NCI-H226 (cell line): Measurements from ENCODE around the gene NPIPB12.
"Not testable (repeated sequence)": the region's sequence is repeated elsewhere in the genome, so short reads cannot be mapped to it uniquely, and the experiment has no call there.

Experiments
- DNase-seq: peaks from one replicate; pipeline ENCODE4 v3.0.0-alpha.2; 2015

NPIPB12 gene

GRCh38 chr16:29506308-29506707 lies at the start of gene NPIPB12:
Gene NPIPB12, minus strand, starts transcription at chr16:29506408.
- DNase-seq = not testable (repeated sequence)

- DNase-seq = not testable (repeated sequence)
These were observed 15.3 kb upstream of the NPIPB12 start for GRCh38 chr16:29521520-29521919.

DNA sequence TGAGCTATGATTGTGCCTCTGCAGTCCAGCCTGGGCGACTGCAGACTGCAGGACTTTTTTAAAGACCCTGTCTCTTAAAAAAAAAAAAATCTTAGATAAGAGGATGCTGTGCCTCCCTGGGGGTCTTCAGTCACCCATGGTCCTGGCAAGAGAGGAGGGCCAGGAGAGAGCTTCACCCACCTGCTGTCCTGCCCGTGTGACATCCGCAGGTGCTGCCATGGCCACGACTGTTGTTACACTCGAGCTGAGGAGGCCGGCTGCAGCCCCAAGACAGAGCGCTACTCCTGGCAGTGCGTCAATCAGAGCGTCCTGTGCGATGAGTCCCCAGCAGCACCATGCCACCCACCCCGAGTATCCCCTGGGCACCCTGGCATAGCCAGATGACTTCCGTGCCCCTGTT lies 23.9 kb downstream of the NPIPB12 start:
- DNase-seq = not testable (repeated sequence)

DNA sequence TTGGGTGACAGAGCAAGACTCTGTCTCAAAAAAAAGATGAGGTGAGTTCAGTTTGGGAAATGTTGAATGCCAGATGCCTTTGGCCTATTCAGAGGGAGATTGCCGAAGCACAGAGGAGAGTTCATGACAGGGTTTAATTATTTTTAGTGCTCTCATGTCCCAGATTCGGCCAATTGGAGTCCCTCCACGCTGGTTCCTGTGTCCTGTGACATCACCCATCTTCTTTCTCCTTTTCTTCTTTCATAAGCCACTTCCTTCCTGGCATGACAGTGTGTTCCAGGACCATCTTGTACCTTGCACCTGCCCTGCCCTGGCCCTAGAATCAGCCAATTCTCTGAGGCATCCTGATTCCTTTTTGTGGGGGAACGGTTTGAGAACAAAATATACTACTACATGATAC lies 34.1 kb downstream of the NPIPB12 start:
- not testable (repeated sequence) for DNase-seq

GRCh38 chr16:29469660-29470059 lies 36.5 kb downstream of the NPIPB12 start:
- not testable (repeated sequence) for DNase-seq

GRCh38 chr16:29467654-29468366 lies 38.4 kb downstream of the NPIPB12 start:
- DNase-seq = not testable (repeated sequence)

GRCh38 chr16:29466904-29467303 lies 39.3 kb downstream of the NPIPB12 start:
- not testable (repeated sequence) for DNase-seq

DNA sequence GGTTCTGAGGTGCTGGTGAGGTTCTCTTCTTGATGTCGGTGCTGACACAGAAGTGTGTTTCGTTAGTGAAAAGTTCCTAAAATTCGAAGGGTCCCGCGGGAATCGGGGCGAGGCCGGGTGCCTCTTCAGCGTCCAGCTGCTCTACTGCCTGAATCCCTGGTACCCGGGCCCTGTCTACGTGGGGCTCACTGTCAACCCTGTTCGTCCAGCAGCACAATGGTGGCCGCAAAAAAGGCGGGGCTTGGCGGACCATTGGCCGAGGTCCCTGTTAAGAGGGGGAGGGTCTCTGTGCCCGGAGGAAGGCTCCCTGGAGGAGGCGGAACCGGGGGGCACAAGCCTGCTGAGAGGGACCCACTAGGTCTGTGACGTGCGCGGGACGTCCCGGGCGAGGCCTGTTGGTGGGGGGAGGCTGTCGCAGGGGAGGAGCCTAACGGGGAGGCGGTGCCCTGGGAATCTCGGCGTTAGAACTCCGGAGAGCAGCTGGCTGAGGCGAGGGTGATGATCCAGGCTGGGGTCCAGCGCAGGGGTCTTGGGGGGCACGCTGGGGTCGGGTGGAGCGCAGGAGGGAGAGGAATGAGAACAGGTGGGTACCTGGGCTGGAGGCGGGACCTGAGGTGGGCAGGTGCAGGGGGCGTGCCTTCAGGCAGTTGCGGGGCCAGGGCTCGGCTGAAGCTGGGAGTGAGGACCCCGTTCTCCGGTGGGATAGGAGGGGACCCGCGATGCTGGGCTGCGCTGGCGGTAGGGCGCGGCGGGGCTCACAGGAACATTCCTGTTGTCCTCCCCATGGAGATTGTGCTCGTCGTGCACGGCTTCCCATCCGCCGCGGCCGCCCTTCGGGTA lies 40.0 kb downstream of the NPIPB12 start:
- DNase-seq = not testable (repeated sequence)

- not testable (repeated sequence) for DNase-seq
These were observed 45.6 kb downstream of the NPIPB12 start for GRCh38 chr16:29460647-29461030.

DNA sequence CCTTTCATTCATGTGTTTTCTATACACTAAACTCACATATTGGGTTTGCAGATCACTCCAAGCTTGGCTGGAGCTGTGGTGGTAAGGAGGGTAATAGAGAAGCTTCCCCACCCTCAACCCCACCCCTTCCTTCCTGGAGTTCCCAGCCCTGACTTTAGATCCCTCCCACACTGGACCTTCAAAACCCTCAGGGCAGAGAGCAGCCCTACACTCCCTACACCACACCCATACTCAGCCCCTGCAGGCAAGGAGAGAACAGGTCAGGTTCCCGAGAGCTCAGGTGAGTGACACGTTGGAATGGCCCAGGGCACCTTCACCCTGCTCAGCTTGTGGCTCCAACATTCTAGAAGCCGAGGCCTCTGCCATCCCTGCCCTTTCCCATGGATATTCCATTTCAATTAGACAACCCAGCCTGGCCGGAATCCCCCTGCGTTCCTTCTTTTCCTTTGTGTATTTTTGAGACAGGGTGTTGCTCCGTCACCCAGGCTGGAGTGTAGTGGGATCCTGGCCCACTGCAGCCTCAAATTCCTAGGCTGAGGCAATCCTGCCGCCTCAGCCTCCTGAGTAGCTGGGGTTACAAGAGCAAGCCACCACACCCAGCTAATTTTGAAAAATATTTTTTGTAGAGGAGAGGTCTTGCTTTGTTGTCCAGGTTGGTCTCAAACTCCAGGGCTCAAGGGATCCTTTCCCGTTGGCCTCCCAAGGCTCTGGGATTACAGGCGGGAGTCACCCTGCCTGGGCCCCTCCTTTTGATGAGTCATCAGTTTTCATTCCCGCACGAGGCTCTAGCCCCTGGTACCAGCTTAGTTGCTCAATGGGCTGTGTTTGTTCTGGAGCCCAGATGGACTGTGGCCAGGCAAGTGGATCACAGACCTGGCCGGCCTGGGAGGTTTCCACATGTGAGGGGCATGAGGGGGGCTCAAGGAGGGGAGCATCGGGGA lies 46.2 kb downstream of the NPIPB12 start, which contains the start of gene SULT1A4:
TSS of gene SULT1A4 (plus strand) at position 208 of the 941 bp plus-strand sequence. CDS start 1,473 bp downstream, outside the sequence.
- DNase-seq = not testable (repeated sequence)

- DNase-seq = not testable (repeated sequence)
These were observed 48.5 kb downstream of the NPIPB12 start for GRCh38 chr16:29457660-29458059.

DNA sequence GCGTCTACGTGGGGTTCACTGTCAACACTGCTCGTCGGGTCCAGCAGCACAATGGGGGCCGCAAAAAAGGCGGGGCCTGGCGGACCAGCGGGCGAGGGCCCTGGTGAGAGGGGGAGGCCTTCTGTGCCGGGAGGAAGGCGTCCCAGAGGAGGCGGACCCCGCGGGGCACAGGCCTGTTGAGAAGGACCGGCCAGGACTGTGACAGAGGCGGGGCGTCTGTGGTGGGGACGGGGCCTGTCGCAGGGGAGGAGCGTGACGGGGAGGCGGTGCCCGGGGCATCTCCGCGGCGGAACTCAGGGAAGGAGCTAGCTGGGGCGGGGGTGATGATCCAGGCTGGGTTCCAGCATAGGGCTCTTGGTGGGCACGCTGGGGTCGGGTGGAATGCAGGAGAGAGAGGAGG lies 51.4 kb downstream of the NPIPB12 start:
- not testable (repeated sequence) for DNase-seq

DNA sequence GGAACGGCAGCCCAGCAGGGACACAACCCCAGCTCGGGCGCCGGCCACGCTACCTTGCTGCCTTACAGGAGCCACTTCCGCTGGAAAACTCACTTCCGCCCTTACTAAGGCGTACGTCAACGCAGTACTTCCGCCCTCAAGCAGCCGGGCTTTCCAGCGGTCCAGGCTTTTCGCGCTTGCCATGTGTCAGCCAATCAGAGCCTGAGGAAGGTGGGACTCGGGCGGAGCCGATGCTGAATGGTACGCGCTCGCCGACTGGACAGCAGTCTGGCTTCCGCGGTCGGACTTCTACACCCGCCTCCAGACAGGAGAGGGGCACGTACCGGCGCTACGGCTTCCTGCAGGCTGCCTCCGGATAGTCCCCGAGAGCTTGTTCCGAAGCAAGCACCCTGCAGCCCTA lies 51.9 kb downstream of the NPIPB12 start, which contains the start of the genes BOLA2 and SLX1B:
TSS of gene BOLA2 (minus strand) at position 83 of the 400 bp plus-strand sequence. CDS start 98 bp downstream, outside the sequence.
TSS of gene SLX1B (plus strand) at position 265 of the 400 bp plus-strand sequence.
- not testable (repeated sequence) for DNase-seq

GRCh38 chr16:29453754-29454153 lies 52.5 kb downstream of the NPIPB12 start:
- not testable (repeated sequence) for DNase-seq
